HG03575 (cell line): ENCODE data around the gene CFAP77.

Experiments used
- ATAC-seq: cut with Tn5 transposase; IDR thresholded peaks from one replicate; pipeline ENCODE4 v1.9.1; 2021; ENCODE audit not compliant: unreplicated experiment, insufficient number of reproducible peaks, low FRiP score; ENCODE audit errors: extremely low read depth

CFAP77 gene

GRCh38 chr9:132584601-132585560 is 174.9 kb downstream of the CFAP77 start:
- no peak for ATAC-seq

GRCh38 chr9:132585954-132586829 is 176.2 kb downstream of the CFAP77 start:
- ATAC-seq: no peak

GRCh38 chr9:132586830-132587591 is 177.0 kb downstream of the CFAP77 start:
- no peak for ATAC-seq

- no peak for ATAC-seq
These were observed 177.6 kb downstream of the CFAP77 start for GRCh38 chr9:132587592-132587955.

- ATAC-seq: no peak
These were observed 178.1 kb downstream of the CFAP77 start for GRCh38 chr9:132588098-132588497.

- no peak for ATAC-seq
These were observed 178.6 kb downstream of the CFAP77 start for GRCh38 chr9:132588501-132589147.

GRCh38 chr9:132589148-132590036 is 179.4 kb downstream of the CFAP77 start:
- no peak for ATAC-seq

- no peak for ATAC-seq
These were observed 180.0 kb downstream of the CFAP77 start for GRCh38 chr9:132590037-132590317.

- no peak for ATAC-seq
These were observed 180.5 kb downstream of the CFAP77 start for GRCh38 chr9:132590318-132591182.

GRCh38 chr9:132591244-132591643 is 181.2 kb downstream of the CFAP77 start:
- no peak for ATAC-seq

- no peak for ATAC-seq
These were observed 181.8 kb downstream of the CFAP77 start for GRCh38 chr9:132591751-132592314.

GRCh38 chr9:132592451-132592850 is 182.4 kb downstream of the CFAP77 start:
- ATAC-seq: no peak

GRCh38 chr9:132594412-132594811 is 184.4 kb downstream of the CFAP77 start:
- ATAC-seq: no peak

GRCh38 chr9:132595319-132595718 is 185.3 kb downstream of the CFAP77 start:
- ATAC-seq: no peak

GRCh38 chr9:132596200-132596599 is 186.2 kb downstream of the CFAP77 start:
- ATAC-seq: no peak

GRCh38 chr9:132597073-132597775 is 187.2 kb downstream of the CFAP77 start:
- no peak for ATAC-seq
